Upper lobe of left lung (tissue), 6 donors: ENCODE measurements around the gene XRCC1. TPM values are rescaled to one million over a fixed set of nuclear protein-coding genes. Genes with fewer than 3 reads are reported as not detected.
"Not testable (repeated sequence)": the region's sequence is repeated elsewhere in the genome, so short reads cannot be mapped to it uniquely, and the experiment has no call there.

Source experiments
- ATAC-seq, 2 donors: fragments of 200-7000 bp; cut with Tn5 transposase; one replicate each; pipeline ENCODE4 v1.9.1; 2022; ENCODE audit warnings: mild to moderate bottlenecking in 2 of 2, moderate library complexity in 2 of 2; ENCODE audit not compliant: low FRiP score in 2 of 2
- DNase-seq, 2 donors: peaks; one replicate each; pipeline ENCODE4 v3.0.0-alpha.2; 2019 to 2020
- H3K27ac ChIP-seq, 4 donors: fragments of 200-600 bp; sonication (generic); one replicate each; pipeline ENCODE4 v1.5.1; 2016 to 2019
- H3K27me3 ChIP-seq, 4 donors: fragments of 200-600 bp; sonication (generic); one replicate each; pipeline ENCODE4 v1.5.1; 2017 to 2019
- H3K36me3 ChIP-seq, 4 donors: fragments of 200-600 bp; sonication (generic); one replicate each; pipeline ENCODE4 v1.5.1; 2016 to 2019
- H3K4me1 ChIP-seq, 4 donors: fragments of 200-600 bp; sonication (generic); one replicate each; pipeline ENCODE4 v1.5.1; 2018 to 2019
- H3K4me3 ChIP-seq, 4 donors: fragments of 200-600 bp; sonication (generic); one replicate each; pipeline ENCODE4 v1.5.1; 2017 to 2019; ENCODE audit warnings: mild to moderate bottlenecking in 2 of 4, moderate library complexity in 1 of 4
- H3K9me3 ChIP-seq, 4 donors: fragments of 200-600 bp; sonication (generic); one replicate each; pipeline ENCODE4 v1.5.1; 2018 to 2019
- CTCF ChIP-seq, 6 experiments: fragments of 450-650 bp in 4 of 6; fragments of 200-600 bp in 2 of 6; sonication (generic) in 2 of 6; IDR thresholded peaks; one replicate each; pipeline ENCODE4 v1.5.1; 2016 to 2019; ENCODE audit warnings: antibody characterized with exemption in 6 of 6
- EP300 ChIP-seq, 4 donors: sonication (generic); formaldehyde crosslinking; IDR thresholded peaks; one replicate each; pipeline ENCODE4 v1.5.1; 2017; ENCODE audit warnings: antibody characterized with exemption in 4 of 4, control low read depth in 2 of 4
- POLR2A ChIP-seq, 4 donors: fragments of 450-650 bp; IDR thresholded peaks; one replicate each; pipeline ENCODE4 v1.5.1; 2016 to 2017; ENCODE audit warnings: antibody characterized with exemption in 4 of 4, mild to moderate bottlenecking in 2 of 4
- POLR2AphosphoS5 ChIP-seq, 2 donors: sonication (generic); formaldehyde crosslinking; IDR thresholded peaks; one replicate each; pipeline ENCODE4 v1.5.1; 2017; ENCODE audit warnings: antibody characterized with exemption in 2 of 2
- WGBS, 2 donors: methylation state at CpG; one replicate each; pipeline ENCODE4 v1.1.5; 2017 to 2018; 5-methylcytosine and 5-hydroxymethylcytosine counted together
- total RNA-seq, 6 donors: library from RNA; depleted of rRNA in 4 of 6; stranded (reverse); fragments of >200 nt in 4 of 6; gene quantifications; one replicate each; pipeline versions ENCODE4 v1.1.0 to v1.2.1, GENCODE V29; 2016 to 2021
- donor health status: DM: no; HTN: no; CAD: no; lungs with moderate emphysema.
- donor health status: DM: no; HTN: yes; CAD: no; lungs with severe emphysema.

XRCC1 gene
- total RNA-seq, 6 donors from 2014 or later: 24.2 to 30.1 (median 26.4) TPM

DNA sequence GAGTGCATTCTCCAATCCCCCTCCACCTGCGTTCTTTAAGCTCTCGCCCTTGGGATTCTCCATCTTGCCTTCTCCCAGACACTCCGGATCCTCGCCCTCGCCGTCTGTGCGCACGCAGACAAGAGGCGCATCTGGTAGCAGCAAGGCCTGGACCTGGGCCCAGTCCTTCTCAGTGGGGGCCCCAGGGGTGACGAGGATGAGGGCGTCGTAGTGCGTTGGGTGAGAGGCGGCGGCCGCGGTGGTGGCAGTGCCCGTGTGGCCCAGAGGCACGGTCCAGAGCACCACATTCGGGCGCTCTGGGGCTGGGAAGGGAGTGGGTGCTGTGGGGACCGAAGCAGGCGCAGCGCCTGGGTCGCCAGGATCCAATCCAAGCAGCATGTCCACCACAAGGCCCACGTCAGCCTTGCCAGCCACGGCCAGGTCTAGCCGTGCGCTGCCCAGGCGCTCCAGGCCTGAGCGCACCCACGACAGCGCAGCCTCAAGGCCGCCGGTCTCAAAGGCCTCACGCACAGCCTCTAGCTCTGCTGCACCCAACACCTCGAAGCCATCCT, 17.5 kb upstream of the XRCC1 start:
- DNase-seq (no peak), ATAC-seq (no peak)
- Histone ChIP-seq H3K4me1 (peaks cover 27 to 42% (median 31%) of the 10 kb centered on the region in 4 donors), H3K9me3 (no peaks in the 10 kb centered on the region), H3K36me3 (peaks cover 14 to 45% (median 28%) of the 10 kb centered on the region in 4 donors), H3K27ac (no peak overlapping the region), H3K4me3 (no peak overlapping the region), H3K27me3 (no peaks in the 10 kb centered on the region)
- WGBS, 2 donors: 91 to 96% methylated on average over 24 to 36 of the region's 37 CpGs
- TF ChIP-seq CTCF (IDR thresholded peaks at IDR 0.05) (no peak), POLR2A (IDR thresholded peaks at IDR 0.05) (no peak), POLR2AphosphoS5 (IDR thresholded peaks at IDR 0.05) (no peak), EP300 (IDR thresholded peaks at IDR 0.05) (no peak)

GRCh38 chr19:43591904-43592772, 16.8 kb upstream of the XRCC1 start:
- peaks cover 14 to 45% (median 28%) of the 10 kb centered on the region in 4 donors for H3K36me3 ChIP-seq
- 96 to 98% methylated on average over 27 to 50 of the region's 63 CpGs for WGBS, 2 donors

DNA sequence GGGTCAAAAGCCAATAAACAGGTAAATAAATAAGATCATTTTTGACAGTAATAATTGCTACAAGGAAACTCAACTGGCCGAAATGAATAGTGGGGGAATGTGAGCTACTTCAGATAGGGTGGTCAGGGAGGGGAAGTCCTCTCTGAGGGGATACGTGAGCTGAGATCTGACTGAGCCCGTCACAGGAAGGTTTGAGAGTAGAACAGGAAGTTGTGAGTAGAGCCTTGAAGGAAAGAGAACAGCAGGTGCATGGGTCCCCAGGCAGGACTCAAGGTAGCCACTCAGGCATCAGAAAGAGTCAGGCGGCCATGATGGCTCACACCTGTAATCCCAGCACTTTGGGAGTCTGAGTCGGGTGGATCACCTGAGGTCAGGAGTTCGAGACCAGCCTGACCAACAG, 14.4 kb upstream of the XRCC1 start:
- Histone ChIP-seq H3K9me3 (no peaks in the 10 kb centered on the region), H3K4me1 (peaks cover 10 to 19% (median 13%) of the 10 kb centered on the region in 4 donors), H3K4me3 (no peak overlapping the region), H3K27ac (no peak overlapping the region), H3K27me3 (no peaks in the 10 kb centered on the region), H3K36me3 (peaks cover 14 to 57% (median 28%) of the 10 kb centered on the region in 4 donors)
- TF ChIP-seq POLR2A (IDR thresholded peaks at IDR 0.05) (no peak), EP300 (IDR thresholded peaks at IDR 0.05) (no peak), CTCF (IDR thresholded peaks at IDR 0.05) (no peak), POLR2AphosphoS5 (IDR thresholded peaks at IDR 0.05) (no peak)
- ATAC-seq (no peak), DNase-seq (no peak)
- WGBS, 2 donors: 72 to 73% methylated on average over 6 of the region's 6 CpGs

More at GRCh38 chr19:43591904-43592772, 16.8 kb upstream of the XRCC1 start:
- ATAC-seq (no peak), DNase-seq (peak in 1 of 2 donors; percentile 85)
- peaks cover 19 to 35% (median 24%) of the 10 kb centered on the region in 4 donors for H3K4me1 ChIP-seq
- no peaks in the 10 kb centered on the region for H3K9me3 ChIP-seq
- TF ChIP-seq POLR2AphosphoS5 (IDR thresholded peaks at IDR 0.05) (no peak), EP300 (IDR thresholded peaks at IDR 0.05) (no peak), POLR2A (IDR thresholded peaks at IDR 0.05) (no peak), CTCF (IDR thresholded peaks at IDR 0.05) (no peak)
- no peak overlapping the region for H3K4me3 ChIP-seq
- no peak overlapping the region for H3K27ac ChIP-seq
- H3K27me3 ChIP-seq: no peaks in the 10 kb centered on the region

GRCh38 chr19:43589277-43589676, 13.9 kb upstream of the XRCC1 start:
- DNase-seq (no peak), ATAC-seq (no peak)
- 83% methylated on average over 5 of the region's 5 CpGs for WGBS, 2 donors
- no peak overlapping the region for H3K27ac ChIP-seq
- TF ChIP-seq CTCF (IDR thresholded peaks at IDR 0.05): no peak
- no peak for TF ChIP-seq POLR2AphosphoS5 (IDR thresholded peaks at IDR 0.05)
- no peak for TF ChIP-seq EP300 (IDR thresholded peaks at IDR 0.05)
- no peak for TF ChIP-seq POLR2A (IDR thresholded peaks at IDR 0.05)
- H3K9me3 ChIP-seq: no peaks in the 10 kb centered on the region
- H3K4me1 ChIP-seq: peaks cover 6 to 19% (median 9%) of the 10 kb centered on the region in 4 donors
- no peaks in the 10 kb centered on the region for H3K27me3 ChIP-seq
- H3K36me3 ChIP-seq: peaks cover 14 to 57% (median 28%) of the 10 kb centered on the region in 4 donors
- no peak overlapping the region for H3K4me3 ChIP-seq

GRCh38 chr19:43587029-43587428, 11.7 kb upstream of the XRCC1 start:
- H3K27ac ChIP-seq, H3K4me3 ChIP-seq, H3K27me3 ChIP-seq, H3K4me1 ChIP-seq, H3K9me3 ChIP-seq, ATAC-seq, DNase-seq: not testable (repeated sequence)
- H3K36me3 ChIP-seq: peaks cover 3 to 37% (median 14%) of the 10 kb centered on the region in 4 donors
- WGBS, 2 donors: 92 to 100% methylated on average over 2 to 3 of the region's 3 CpGs
